ENCODE results near the gene UVRAG.

The UVRAG gene

GRCh38 chr11:76181371-76181770 is 366.4 kb downstream of the UVRAG start:
- DNase-seq: no peak

- no peak for DNase-seq
Observed at GRCh38 chr11:76184551-76184993, 369.6 kb downstream of the UVRAG start.

GRCh38 chr11:76185511-76185910 is 370.5 kb downstream of the UVRAG start:
- no peak for DNase-seq

- no peak for DNase-seq
Observed at GRCh38 chr11:76185931-76186401, 371.0 kb downstream of the UVRAG start.

- DNase-seq: no peak
Observed at GRCh38 chr11:76186776-76187279, 371.8 kb downstream of the UVRAG start.

GRCh38 chr11:76188873-76189272 is 373.9 kb downstream of the UVRAG start:
- DNase-seq: no peak

- DNase-seq: no peak
Observed at GRCh38 chr11:76189682-76190081, 374.7 kb downstream of the UVRAG start.

- DNase-seq: no peak
Observed at GRCh38 chr11:76190376-76190775, 375.4 kb downstream of the UVRAG start.
